GM12891 (cell line): ENCODE results near the gene RBBP8NL.

ENCODE experiments used
- POLR2A ChIP-seq: IDR thresholded peaks from 2 replicates; pipeline ENCODE4 v1.6.1; 2011; ENCODE audit warnings: low read depth, low read length, control low read depth
- POLR2AphosphoS5 ChIP-seq: IDR thresholded peaks from 2 replicates; pipeline ENCODE4 v1.6.1; 2011; ENCODE audit warnings: low read depth, low read length, control low read depth
- TAF1 ChIP-seq: IDR thresholded peaks from 2 replicates; pipeline ENCODE4 v1.6.1; 2011; ENCODE audit warnings: low read depth, low read length, control low read depth

DNA sequence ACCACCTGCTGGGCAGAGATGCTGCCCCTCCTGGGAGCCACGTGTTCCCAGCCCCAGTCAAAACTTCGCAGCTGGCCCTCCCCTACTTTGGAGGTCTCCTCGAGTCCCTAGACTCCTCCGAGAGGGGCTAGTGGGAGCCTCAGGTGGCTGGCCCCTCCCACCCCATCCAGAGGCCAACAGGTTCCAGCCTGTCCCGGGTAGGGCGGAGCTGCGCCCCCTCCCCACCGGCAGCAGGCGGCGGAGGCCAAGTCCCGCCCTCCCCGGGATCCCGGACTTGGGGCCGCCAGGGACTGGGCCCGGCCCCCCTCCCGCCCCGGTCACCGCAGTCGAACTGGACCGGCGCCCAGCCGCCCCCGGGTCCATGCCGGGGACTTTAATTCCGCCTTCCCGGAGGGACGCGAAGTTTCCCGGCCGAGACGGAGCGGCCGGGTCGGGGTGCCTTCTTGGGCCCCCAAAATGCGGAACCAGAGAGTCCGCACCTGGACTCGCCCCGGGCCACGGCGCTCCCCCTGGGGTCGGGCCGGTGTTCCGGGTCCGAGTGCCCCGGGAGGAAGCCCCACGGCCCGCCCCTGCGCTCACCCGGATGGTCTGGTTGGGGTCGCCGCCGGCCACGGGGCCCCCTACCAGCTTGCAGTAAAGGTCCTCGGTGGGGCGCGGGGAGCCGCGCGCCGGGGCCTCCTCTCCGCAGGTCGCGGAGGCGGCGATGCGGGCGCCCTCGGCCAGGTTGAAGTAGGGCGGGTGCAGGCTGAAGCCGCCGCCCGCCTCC is 60.8 kb downstream of the RBBP8NL start:
- TF ChIP-seq POLR2AphosphoS5: no peak
- no peak for TF ChIP-seq POLR2A
- TF ChIP-seq TAF1: no peak
